Left ventricle myocardium inferior (tissue), 1 donor: ENCODE data around the gene C2orf68. TPM values are rescaled to one million over a fixed set of nuclear protein-coding genes. Genes with fewer than 3 reads are reported as not detected.
A peak's percentile ranks its signal among the peaks of the same experiment; 100 is the strongest.

Experiments
- DNase-seq: peaks from one replicate; pipeline ENCODE4 v3.0.0-alpha.2; 2020
- H3K27ac ChIP-seq: fragments of 200-600 bp; replicated peaks from 2 replicates; pipeline ENCODE4 v1.8.0; 2021
- H3K27me3 ChIP-seq: fragments of 200-600 bp; 2 replicates; pipeline ENCODE4 v1.8.0; 2021; ENCODE audit warnings: low read depth
- H3K36me3 ChIP-seq: fragments of 200-600 bp; 2 replicates; pipeline ENCODE4 v1.8.0; 2021
- H3K4me1 ChIP-seq: fragments of 200-600 bp; 2 replicates; pipeline ENCODE4 v1.8.0; 2021
- H3K4me3 ChIP-seq: fragments of 200-600 bp; 2 replicates; pipeline ENCODE4 v1.8.0; 2021; ENCODE audit warnings: mild to moderate bottlenecking, moderate library complexity
- H3K9me3 ChIP-seq: fragments of 200-600 bp; replicated peaks from 2 replicates; pipeline ENCODE4 v1.8.0; 2021
- intact Hi-C: fragments of 100-400 bp; cut with micrococcal nuclease; formaldehyde crosslinking; loops from one replicate; pipeline ENCODE4 v1.11.0; 2022
- total RNA-seq: library from RNA; stranded (reverse); fragmentation: NEBNext Ultra II Directional; extraction: Animal tissue kit (Norgen Biotek cat#: 25700); gene quantifications from one replicate; pipeline ENCODE4 v1.2.1, GENCODE V29; 2021
- TF ChIP-seq, protein P1 (sequence below): fragments of 200-600 bp; IDR thresholded peaks from 2 replicates; pipeline ENCODE4 v1.8.0; 2021; ENCODE audit warnings: antibody characterized with exemption, mild to moderate bottlenecking, borderline replicate concordance
- donor health status: DM: no; HTN: yes; CAD: no; lungs with severe emphysema.

C2orf68 gene
- total RNA-seq, 1 donor from 2014 or later = 25.1 TPM

DNA sequence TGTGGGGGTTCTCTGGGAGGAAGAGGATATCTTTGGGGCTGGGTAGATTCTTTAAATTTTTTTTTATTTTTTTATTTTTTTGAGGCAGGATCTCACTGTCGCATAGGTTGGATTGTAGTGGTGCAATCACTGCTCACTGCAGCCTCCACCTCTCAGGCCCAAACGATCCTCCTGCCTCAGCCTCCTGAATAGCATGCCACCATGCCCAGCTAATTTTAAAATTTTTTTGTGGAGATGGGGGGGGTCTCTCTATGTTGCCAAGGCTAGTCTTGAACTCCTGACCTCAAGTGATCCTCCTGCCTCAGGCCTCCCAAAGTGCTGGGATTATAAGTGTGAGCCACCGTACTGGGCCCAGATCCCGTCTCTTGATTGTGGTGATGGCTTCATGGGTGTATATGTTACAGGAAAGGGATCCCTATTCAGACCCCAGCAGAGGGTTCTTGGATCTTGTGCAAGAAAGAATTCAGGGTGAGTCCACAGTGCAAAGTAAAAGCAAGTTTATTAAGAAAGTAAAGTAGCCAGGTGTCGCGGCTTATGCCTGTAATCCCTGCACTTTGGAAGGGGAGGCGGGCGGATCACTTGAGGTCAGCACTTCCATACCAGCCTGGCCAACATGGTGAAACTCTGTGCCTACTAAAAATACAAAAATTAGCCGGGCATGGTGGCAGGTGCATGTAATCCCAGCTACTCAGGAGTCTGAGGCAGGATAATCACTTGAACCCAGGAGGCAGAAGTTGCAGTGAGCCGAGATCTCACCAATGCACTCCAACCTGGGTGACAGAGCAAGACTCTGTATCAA, 2.0 kb upstream of the C2orf68 start:
- Histone ChIP-seq H3K9me3 (no peaks in the 10 kb centered on the region), H3K4me1 (peaks cover 71% of the 10 kb centered on the region), H3K4me3 (no peak overlapping the region), H3K27ac (no peak overlapping the region), H3K27me3 (no peaks in the 10 kb centered on the region), H3K36me3 (peaks cover 6% of the 10 kb centered on the region)
- DNase-seq = no peak
- intact Hi-C loops = no loop called here
- TF ChIP-seq, protein P1, sequence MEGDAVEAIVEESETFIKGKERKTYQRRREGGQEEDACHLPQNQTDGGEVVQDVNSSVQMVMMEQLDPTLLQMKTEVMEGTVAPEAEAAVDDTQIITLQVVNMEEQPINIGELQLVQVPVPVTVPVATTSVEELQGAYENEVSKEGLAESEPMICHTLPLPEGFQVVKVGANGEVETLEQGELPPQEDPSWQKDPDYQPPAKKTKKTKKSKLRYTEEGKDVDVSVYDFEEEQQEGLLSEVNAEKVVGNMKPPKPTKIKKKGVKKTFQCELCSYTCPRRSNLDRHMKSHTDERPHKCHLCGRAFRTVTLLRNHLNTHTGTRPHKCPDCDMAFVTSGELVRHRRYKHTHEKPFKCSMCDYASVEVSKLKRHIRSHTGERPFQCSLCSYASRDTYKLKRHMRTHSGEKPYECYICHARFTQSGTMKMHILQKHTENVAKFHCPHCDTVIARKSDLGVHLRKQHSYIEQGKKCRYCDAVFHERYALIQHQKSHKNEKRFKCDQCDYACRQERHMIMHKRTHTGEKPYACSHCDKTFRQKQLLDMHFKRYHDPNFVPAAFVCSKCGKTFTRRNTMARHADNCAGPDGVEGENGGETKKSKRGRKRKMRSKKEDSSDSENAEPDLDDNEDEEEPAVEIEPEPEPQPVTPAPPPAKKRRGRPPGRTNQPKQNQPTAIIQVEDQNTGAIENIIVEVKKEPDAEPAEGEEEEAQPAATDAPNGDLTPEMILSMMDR = no peak

DNA sequence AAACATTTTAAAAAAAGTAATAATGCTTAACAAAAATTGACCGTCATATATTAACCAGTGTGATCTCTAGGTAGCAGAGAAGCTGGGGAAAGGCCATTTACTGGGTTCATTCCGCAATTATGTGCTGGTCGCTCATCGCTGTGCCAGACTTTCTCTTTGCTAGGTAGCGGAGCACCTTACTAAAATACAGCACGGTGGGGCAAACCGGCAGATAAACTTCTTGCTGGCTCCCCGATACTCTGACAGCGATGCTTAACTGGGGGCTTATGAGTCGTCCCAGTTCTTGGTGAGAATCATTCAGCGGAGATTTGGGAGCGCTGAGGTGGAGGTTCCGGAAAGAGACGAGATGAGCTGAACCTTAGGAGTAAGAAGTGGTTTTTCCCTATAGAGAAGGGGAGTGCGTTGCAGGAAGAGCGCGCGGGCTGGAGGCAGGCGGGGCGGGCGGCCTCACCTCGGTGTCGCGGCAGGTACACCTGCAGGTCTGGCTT, 605 bp downstream of the C2orf68 start:
- Histone ChIP-seq H3K4me3 (peak overlapping the region; percentile 96), H3K27me3 (no peaks in the 10 kb centered on the region), H3K4me1 (peaks cover 71% of the 10 kb centered on the region), H3K9me3 (no peaks in the 10 kb centered on the region), H3K27ac (peak overlapping the region; percentile 88), H3K36me3 (peaks cover 7% of the 10 kb centered on the region)
- TF ChIP-seq, protein P1 = no peak
- intact Hi-C loops = no loop called here
- no peak for DNase-seq

DNA sequence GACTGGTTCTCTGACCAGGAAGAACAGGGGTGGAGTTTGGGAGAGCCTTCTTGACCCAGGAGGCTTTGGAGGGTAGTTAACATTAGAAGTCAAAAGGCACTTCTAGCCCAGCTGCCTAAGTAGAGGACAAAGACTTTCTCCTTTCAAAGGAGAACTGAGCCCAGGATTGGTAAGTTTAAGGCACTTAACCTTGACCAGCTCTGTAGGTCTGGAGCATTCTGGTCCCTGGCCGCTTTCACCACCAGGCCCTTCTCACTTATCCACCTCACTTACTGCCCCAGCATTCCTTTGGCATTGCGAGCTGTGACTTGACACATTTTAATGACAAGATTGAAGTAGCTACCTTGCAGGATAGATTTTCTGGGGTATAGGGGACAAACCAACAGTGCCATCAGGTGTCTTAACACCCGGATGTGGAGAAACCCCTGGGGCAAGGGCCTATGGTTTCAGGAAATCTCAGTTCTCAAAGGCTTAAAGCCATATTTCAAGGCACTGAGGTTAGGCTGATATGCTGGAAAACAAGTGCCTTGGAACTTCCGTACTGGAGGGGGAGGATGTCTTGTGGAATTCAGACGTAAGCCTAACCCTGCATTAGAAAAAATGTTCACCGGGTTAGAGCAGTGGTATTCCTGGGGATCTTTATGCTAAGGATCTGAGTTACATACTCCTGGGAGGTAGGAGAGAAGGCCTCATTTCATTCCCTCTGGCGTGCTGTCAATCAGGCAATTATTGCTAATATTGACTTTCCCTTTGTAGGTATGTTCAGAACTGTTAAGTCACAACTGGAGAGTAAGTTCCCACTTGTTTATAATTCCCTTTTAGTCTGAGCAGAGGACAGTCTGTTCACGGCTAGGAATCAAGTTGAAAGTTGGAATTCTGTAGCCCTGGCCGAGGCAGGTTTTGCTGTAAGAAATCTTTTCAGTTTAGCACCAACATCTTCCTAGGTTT, 4.3 kb downstream of the C2orf68 start:
- TF ChIP-seq, protein P1 = no peak
- peaks cover 7% of the 10 kb centered on the region for H3K36me3 ChIP-seq
- intact Hi-C loops = no loop called here
- no peak overlapping the region for H3K4me3 ChIP-seq
- H3K9me3 ChIP-seq = no peaks in the 10 kb centered on the region
- H3K4me1 ChIP-seq = peaks cover 97% of the 10 kb centered on the region
- no peak for DNase-seq
- H3K27me3 ChIP-seq = no peaks in the 10 kb centered on the region
- H3K27ac ChIP-seq = peak overlapping the region; percentile 92

DNA sequence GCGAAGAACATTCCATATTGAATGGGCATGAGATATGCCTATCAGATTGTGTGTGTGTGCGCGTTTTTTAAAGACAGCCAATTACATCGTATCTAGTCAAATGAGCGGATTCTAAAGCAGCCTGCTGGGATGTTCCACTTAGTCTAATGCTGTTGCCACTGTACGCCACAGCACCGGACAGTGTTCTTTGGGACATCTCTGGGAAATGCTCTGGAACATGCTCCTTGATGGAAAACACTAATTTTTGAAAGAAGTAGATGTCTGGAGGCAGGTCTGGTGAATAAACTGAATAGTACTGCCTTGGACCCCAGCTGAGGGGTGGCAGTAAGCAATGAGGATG, 5.8 kb downstream of the C2orf68 start:
- H3K4me1 ChIP-seq = peaks cover 97% of the 10 kb centered on the region
- no peak overlapping the region for H3K4me3 ChIP-seq
- no peaks in the 10 kb centered on the region for H3K27me3 ChIP-seq
- peaks cover 7% of the 10 kb centered on the region for H3K36me3 ChIP-seq
- peak overlapping the region; percentile 92 for H3K27ac ChIP-seq
- H3K9me3 ChIP-seq = no peaks in the 10 kb centered on the region
- DNase-seq = no peak
- intact Hi-C loops = no loop called here
- TF ChIP-seq, protein P1 = no peak

DNA sequence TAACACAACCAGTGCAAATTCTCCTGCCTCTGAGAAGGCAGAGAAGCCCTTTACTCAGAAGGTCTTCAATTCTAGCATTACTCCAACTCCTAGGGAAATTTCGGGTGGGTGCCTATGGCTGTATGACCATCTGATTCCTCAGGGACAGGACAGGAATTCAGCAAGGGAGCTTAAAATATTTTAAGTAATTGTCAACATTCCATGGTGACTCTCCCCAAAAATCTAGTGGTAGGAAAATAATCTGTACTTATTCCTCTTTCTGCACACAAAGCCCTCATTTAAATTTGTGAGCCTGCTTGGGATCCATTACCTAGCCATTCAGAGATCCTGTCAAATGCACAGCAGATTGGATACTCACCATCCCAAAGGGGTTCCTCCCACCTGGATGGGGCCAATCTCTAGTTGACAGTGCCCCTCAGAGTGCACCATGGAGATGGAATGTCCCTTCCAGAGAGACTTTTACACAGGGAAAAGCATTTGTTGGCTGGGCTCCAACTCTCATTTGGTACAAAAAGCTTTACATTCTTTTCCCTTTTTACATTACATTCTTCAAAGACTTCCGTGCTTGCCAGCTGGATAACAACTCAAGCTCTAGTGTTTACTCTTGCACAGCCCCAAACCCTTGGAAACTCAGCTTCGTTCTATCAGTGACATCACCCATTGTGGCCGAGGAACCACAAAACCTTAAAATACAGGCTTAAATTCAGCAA, 6.3 kb downstream of the C2orf68 start:
- H3K27ac ChIP-seq = peak overlapping the region; percentile 92
- H3K27me3 ChIP-seq = no peaks in the 10 kb centered on the region
- H3K4me1 ChIP-seq = peaks cover 95% of the 10 kb centered on the region
- intact Hi-C loops = no loop called here
- no peaks in the 10 kb centered on the region for H3K9me3 ChIP-seq
- TF ChIP-seq, protein P1 = no peak
- H3K36me3 ChIP-seq = peaks cover 9% of the 10 kb centered on the region
- H3K4me3 ChIP-seq = peak overlapping the region; percentile 82
- no peak for DNase-seq
